ENCODE measurements around the gene ANAPC2.

DNA sequence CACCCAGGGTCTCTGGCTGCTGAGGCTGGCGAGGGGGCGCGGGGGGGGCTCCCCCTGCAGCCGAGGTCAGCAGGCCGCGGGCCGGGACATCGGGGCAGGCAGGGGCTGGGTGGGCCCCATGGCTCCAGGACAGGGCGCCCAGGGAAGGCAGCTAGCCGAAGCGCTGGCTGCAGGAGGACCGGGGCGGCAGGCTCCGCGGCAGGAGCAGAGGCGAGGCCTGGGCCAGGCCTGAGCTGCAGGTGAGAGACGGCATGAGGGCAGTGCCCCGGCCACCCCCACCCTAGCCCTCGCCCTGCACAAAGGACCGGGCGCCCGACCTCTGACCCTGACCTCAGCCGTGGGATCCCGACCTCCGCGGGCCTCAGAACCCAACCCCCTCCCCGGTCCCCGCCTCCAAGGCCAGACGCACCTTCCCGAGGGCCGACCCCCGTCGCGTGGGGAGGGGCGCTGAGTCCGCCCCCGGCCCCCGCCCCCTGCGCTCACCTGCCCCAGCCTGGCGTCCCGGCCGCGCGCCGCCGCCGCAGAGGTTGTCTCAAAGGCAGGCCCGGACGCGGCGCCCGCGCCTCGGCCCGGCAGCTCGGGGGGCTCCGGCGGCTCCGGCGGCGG, 33.2 kb upstream of the ANAPC2 start:
- TF ChIP-seq, protein P1, sequence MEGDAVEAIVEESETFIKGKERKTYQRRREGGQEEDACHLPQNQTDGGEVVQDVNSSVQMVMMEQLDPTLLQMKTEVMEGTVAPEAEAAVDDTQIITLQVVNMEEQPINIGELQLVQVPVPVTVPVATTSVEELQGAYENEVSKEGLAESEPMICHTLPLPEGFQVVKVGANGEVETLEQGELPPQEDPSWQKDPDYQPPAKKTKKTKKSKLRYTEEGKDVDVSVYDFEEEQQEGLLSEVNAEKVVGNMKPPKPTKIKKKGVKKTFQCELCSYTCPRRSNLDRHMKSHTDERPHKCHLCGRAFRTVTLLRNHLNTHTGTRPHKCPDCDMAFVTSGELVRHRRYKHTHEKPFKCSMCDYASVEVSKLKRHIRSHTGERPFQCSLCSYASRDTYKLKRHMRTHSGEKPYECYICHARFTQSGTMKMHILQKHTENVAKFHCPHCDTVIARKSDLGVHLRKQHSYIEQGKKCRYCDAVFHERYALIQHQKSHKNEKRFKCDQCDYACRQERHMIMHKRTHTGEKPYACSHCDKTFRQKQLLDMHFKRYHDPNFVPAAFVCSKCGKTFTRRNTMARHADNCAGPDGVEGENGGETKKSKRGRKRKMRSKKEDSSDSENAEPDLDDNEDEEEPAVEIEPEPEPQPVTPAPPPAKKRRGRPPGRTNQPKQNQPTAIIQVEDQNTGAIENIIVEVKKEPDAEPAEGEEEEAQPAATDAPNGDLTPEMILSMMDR (IDR thresholded peaks at IDR 0.05): no peak
- no peak for TF ChIP-seq POLR2A (IDR thresholded peaks at IDR 0.05)
